NCI-H2171 (cell line): ENCODE results near the gene IPCEF1.

Source experiments
- DNase-seq: peaks from one replicate; lab custom pipeline; 2025; lab: John Stamatoyannopoulos, UW

IPCEF1 gene

DNA sequence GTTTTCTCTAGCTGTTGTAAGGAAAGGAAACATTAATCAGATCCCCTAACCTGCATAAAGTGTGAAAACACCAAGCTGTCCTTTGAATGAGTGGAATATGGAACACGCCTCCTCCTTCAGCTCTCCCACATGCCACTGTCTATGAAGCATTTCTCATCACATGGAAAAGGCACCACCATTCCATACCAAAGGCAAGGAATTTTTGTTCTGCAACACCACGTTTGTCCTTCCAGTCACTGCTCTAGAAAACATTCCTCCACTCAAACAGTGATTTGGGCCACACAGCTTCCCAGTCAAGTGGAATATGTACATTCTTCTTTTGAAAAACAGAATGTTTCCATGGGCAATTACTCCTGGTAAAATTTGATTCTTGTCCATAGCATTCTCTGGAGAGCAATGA lies 197.5 kb downstream of the IPCEF1 start:
- no peak for DNase-seq

DNA sequence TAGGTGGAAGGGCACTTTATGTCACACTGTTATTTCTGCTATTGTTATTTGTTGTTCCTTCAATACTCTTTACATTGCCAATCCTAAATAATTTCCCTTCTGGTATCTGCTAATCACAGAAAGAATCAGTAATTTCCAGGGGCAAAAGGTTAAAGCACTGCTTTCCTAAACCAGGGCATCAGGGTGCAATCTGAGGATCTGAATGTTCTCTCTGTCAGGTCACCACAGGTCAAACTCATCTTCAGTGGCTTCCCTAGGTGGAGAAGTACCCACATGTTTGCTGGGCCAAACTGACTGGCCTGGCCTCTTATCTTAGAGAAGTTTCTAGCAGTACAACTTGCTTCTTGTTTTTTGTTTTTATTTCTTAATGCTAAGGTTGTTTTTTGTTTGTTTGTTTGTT lies 198.9 kb downstream of the IPCEF1 start:
- no peak for DNase-seq

DNA sequence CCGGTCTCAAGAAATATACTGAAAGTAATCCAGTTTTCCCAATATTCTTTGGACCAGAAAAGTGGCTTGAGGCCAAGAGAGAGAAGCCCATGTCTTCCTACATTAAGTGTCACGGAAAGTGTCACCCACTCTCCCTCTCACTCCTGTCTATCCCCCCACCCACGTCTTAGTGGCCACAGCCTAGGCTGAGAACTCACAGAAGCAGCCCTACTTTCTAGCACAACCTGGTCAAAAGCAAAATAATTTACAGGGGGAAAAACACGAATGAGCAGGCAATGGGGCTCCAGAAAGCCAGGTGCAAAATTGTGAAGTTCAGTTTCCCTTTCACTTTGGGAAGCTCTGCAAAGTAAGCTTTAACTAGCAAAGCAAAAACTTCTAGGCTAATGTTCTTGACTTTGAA lies 199.5 kb downstream of the IPCEF1 start:
- no peak for DNase-seq

DNA sequence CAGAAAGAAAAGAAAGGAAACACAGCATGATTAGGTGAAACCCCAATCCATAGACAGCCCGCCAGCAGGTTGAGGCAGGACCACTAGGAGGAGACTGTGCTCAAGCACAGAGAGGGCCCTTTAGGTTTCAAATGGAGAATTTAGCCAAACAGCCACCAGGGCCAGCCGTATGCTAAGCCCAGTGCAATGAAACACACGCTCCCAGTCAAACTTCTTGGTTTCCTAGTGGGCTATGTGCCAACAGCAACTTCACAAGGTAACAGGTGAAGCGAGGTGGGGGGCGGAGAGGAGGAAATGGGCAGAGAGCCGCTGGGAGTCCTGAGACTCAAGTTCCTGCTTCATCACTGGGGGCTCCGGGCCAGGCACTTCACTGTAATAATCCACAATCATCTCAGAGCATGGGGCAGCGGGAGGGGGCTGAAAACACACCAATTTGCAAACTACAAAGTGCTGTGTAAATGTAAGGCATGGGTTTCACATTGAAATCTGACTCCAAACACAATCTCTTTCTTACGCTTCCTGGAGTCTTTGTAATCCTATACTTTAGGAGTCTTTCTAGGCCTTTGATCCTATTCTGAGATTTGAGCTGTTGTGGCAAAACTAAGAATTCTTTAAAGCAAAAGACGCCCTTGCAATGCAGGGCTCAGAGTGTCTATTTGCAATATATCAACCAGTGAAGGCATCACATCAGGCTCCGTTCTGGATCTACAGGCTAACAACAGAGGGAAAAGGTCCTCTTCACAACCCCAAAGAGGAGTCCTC lies 200.3 kb downstream of the IPCEF1 start:
- DNase-seq = no peak

DNA sequence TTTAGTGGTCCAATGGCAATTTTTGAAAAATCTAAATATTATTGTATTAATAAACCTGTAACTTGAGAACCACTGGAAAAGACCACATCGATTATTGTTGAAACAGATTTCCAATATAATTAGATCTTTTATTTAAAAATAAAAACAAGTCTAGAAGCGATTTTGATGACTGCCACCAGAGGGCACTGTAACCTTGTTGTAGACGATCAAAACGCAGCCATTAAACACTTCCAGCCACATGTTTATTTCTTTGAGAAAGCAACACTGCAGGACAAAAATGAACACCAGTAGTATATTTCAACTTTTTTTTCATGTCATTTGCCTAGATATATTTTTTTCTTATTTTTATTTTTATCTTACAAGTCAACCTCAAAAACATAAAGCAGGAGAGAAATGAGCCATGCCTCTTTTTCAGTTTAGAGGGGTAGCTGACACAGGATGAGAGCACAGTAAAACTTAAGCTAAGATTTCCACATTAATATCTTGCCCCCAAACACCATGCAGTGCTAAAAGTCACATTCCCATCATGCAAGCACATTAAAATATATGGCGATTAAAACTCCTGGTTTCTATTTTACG lies 202.1 kb downstream of the IPCEF1 start:
- DNase-seq = peak; percentile 9

DNA sequence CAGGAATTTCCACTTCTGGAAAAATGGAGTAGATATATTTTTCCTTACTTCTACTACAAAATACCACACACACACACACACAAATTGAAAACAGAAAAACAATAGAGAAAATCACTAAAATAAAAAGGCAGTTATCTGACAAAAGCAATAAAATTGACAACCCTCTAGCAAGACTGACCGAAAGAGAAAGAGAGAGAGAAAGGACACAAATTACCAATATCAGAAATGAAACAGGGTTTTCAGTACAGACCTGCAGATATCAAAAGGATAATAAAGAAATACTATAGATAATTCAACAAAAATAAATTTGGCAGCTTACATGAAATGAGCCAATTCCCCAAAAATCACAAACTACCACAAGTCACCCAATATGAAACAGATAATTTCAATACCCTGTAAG lies 212.8 kb downstream of the IPCEF1 start:
- DNase-seq = no peak

DNA sequence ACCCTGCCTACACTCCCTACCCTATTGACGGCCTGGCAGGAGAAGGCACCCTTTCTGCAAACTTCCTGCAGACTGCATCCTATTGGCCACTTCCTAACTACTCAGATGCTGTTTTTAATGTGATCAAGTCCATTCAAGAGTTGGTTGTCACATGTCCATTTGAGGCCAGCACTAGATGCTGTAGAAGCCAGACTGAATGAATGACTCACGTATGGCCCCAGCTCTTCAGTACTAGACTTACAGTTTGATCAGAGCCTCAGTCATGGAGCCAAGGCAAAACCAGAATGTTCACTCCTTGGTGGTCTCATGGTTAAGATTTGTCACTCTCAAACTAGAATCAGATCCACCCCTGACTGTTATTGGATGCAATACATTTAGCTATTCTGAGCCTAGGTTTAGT lies 215.9 kb downstream of the IPCEF1 start:
- no peak for DNase-seq

DNA sequence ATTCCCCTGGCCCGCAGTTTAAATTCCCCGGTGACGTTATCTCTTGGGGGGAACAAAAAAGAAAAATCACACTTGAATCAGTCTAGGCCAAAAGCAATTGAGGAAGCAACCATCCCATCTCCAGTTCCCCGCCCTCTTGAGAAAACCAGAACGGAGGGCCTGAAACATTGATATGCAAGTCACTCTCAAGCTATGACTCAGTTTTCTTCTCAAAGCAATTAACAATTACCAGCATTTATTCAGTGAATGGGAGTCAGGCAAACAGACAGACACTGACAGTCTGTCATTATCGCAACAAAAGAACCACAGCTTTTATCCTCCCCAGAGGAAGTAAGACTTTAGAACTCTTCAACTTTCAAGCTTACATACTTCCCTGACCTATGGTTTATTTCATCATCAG lies 216.7 kb downstream of the IPCEF1 start:
- DNase-seq = no peak

DNA sequence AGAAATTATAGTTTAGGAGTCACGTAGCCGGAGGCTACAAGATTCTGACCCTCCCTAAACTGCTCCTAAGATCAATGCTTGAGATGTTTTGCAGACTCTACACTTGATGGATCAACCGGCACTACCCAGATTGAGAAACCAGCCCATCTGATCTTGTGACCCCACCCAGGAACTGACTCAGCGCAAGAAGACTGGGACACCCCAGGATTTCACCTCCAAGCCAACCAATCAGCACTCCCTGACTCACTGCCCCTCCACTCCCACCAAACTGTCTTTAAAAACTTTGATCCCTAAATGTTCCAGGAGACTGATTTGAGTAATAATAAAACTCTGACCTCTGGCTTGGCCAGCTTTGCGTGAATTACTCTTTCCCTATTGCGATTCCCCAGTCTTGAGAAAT lies 217.8 kb downstream of the IPCEF1 start:
- no peak for DNase-seq

DNA sequence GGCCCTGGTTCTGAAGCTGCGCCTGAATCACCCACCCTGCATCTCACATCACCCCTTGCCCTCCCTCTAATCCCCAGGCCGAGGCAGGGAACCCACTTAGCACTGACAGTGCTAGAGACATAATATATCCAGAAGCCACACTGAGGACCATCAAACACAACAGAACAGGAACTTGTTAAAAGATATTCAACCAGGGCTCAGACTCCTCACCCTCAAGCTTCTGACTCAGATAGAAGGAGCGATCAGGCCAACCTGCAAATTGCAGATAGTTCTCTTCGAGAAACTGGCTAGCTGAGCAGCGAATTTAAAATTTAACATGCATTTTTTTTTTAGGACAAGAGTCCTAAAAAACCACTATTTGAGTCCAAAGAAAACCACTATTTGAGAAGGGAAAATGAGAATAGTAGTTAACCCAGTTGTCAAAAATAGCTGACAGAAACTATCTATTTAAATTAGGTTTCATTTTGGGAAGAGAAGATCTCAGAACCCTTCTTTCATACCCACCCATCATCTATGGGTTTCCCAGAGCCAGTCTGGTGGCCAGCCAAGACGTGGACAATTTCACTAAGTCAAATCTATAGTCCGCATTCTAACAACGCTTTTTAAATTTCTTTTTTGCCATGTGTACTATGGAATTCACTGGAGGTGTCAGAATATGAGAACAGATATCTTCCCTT lies 222.0 kb downstream of the IPCEF1 start:
- no peak for DNase-seq

DNA sequence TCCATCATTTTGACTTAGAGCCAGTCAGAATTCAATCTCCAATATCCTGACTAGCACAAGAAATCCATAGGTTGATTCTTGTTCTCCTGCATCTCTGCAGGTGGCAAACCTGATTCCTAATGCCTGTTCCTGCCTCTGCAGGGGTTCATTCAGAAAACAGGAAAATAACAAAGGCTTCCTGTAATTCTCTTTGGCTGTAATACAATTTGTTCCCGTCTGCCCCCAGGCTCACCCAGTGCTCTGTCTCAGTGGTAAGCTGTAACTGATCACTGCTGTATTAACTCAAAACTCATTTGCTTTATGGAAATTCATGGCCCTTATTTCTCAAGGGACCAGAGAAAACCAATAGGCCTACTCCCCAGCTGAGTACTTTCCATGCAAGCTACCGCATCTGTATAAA lies 228.9 kb downstream of the IPCEF1 start:
- DNase-seq = no peak

DNA sequence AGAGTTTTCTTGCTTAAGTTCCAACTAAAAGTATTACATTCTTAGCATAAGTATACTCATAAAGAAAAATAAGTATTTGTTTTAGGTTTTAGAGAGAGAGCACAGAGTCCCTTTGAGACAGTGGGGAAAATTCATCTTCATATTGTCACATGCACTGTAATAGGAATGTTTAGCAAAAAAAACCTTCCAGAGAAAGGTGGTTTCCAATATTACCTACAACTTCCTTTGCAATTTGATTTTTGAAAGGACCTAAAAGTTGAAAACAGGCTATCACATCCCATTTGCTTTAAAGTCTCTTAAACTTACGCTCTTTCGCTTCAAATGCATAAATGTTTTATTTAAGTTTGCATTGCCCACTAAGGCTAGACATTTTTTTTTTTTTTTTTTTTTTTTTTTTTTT lies 231.2 kb downstream of the IPCEF1 start:
- DNase-seq = no peak

DNA sequence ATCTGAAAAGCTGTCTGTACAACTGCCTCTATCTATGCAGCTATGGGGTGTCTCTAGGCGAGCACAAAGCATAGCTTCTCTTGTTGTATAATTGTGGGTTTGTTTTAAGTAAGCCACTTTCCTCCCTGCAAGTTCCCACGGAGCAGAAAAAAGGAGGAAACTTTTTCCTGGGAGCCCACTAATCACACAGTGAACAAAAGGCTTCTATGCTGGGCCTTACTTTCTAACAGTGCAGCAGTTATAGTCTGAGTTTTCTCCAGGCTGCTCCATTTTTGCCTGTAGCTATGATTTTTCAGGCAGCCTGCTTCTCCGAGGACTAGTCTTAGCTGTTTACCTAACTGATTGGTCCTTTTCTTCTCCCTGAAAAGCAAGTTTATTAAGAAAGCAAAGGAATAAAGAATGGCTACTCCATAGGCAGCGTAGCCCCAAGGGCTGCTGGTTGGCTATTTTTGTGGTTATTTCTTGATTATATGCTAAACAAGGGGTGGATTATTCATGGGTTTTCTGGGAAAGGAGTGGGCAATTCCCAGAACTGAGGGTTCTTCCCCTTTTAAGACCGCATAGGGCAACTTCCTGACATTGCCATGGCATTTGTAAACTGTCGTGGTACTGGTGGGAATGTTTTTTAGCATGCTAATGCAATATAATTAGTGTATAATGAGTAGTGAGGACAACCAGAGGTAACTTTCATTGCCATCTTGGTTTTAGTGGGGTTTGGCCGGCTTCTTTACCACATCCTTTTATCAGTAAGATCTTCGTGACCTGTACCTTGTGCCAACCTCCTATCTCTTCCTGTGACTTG lies 233.2 kb downstream of the IPCEF1 start:
- no peak for DNase-seq

DNA sequence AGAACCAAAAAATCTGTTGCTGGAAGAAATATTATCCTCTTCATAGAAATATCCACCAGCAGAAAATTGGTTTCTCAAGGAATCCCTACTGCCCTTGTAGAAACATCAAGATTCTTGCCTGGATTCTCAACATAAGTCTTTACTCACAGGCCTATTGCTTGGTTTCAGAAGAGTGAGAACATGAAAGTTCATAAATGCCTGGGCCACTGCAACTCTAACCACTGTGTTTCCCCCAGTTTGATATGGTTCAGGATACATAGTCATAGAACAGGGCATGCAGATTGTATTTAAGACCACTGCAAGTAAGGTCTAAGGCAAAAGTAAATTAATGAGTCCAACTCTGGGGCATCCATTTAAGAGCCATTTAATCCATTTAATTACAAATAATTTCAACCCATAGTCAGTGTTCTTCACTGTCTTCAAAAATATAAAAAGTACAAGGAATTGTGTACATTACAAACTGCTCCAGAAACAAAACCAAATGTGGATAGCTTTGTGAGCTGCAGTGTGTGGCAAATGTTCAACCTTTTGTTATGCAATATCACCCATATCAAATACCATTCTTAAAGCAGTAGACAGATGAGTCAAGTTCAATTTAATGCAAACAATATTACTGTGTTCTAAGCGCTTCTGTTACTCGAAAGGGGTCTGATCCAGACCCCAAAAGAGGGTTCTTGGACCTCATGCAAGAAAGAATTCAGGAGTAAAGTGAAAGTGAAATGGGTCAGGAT lies 234.2 kb downstream of the IPCEF1 start:
- no peak for DNase-seq

DNA sequence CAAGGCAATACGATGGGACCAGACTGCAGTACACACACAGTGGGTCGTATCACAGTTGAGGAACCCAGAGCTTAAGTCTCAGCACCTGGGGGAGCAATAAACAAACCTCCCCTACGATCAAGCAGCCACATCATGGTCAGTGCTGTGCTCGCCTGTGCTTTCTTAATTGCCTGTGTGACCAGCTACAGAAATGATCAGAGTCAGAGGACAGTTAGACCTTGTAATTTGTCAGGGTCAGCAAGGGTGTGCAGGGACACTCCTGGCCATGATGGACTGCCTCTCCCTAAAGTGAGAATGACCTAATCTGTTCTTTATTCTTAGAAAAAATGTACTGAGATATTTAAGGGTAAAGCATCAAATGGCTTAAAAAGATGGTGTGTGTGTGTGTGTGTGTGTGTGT lies 239.1 kb downstream of the IPCEF1 start:
- DNase-seq = no peak

DNA sequence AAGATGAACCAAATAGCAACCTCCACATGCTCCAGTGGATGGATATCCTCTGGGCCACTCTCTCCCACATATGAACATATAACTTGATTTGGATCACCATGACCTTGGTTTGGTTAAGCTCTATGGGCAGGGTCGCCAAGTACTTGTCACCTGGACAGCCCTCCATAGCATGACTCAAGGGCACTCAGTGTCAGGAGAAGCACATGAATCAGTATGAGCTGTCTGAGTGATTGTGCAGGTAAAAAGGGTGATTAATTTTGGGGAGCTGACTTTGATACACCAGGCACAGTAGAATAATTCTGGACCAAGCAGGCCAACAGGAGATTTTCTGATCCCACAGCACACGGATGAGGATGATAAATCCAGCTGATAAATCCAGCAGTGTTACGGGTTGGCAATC lies 243.2 kb downstream of the IPCEF1 start:
- DNase-seq = no peak

DNA sequence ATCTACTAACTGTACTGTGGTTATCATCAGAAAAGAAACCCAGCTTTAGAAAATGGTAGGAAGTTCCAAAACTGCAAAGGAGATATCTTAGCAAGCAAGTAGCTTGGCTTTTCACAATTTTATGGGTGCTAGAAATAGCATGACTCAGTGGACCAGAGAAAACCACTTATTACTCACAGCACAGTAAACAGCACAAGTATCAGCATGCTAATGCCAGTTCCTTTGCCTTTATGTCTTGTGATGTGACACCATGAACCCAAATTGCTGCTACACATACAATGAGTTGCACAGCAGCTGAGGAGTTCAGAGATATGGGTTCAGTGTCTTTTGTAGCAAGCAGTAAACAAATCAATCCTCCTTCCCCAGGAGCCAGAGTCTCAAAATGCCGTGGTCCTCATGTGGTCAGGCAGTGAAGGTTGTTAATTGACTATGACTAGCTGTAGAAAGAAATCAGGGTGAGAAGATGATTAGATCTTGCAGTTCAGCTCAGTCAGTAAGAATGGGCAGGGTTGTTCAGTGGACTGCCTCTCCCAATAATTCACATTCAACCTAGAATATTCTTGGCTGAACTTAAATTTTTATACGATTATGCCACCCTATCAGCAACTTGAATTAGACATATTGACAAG lies 244.3 kb downstream of the IPCEF1 start:
- DNase-seq = no peak

DNA sequence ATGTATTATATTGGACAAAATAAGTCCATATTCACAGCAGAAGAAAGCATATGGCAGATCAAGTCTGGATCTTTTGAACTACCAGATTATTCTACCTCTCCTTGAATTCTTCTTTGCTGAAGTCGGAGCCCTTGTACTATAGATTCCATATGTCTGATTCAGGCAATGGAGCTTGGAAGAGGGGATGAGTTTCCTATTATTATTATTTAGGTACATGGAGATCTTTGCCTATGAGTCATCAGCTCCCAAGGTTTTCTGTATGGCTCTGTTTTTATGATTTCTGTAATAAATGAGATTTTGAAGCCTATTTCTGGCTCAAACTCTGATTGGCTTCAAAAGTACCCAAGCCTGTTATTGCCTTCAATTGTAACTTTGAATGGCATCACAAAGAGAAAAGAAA lies 245.6 kb downstream of the IPCEF1 start:
- DNase-seq = no peak

DNA sequence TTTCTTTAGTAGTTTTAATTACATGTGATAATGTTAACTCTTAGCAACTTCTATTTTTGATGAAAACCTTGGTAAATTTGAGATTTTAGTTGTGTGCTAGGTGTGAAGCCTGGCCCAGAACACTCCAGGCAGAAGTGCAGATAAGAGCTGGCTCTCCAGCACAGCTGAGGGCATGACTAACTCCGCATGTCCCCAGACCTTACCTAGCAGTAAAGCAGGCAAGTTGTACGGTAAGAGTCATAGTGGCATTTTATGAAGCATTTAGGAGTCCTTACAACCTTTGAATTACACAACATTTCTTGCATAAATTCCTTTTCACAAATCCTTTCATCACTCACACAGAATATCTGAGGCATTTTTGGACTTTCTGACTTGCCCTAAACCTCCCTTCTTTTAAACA lies 250.4 kb downstream of the IPCEF1 start:
- no peak for DNase-seq
